ENCODE data around the gene STAT5B.
A peak's percentile ranks its signal among the peaks of the same experiment; 100 is the strongest.

The STAT5B gene

DNA sequence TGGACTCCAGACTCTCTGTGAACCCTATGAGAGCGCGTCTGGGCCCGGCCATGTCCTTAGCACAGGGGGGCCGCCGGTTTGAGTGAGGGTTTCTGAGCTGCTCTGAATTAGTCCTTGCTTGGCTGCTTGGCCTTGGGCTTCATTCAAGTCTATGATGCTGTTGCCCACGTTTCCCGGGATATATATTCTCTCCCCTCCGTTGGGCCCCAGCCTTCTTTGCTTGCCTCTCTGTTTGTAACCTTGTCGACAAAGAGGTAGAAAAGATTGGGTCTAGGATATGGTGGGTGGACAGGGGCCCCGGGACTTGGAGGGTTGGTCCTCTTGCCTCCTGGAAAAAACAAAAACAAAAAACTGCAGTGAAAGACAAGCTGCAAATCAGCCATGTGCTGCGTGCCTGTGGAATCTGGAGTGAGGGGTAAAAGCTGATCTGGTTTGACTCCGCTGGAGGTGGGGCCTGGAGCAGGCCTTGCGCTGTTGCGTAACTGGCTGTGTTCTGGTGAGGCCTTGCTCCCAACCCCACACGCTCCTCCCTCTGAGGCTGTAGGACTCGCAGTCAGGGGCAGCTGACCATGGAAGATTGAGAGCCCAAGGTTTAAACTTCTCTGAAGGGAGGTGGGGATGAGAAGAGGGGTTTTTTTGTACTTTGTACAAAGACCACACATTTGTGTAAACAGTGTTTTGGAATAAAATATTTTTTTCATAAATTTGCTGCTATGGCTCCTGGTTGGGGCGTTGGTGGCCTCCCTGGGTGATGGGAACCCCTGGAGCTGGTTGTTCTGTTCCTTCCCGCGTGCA, 35.2 kb upstream of the STAT5B start:
- in situ Hi-C loops (cut with MboI; ENCODE audit: low pct_unique_long_range_greater_than_20kb, low sequenced_read_pairs, unreplicated experiment) = loop anchor here (25.0 kb wide), 1 partner anchor 201 kb away; no protein-coding TSS in a partner anchor
- TF ChIP-seq, protein P1, sequence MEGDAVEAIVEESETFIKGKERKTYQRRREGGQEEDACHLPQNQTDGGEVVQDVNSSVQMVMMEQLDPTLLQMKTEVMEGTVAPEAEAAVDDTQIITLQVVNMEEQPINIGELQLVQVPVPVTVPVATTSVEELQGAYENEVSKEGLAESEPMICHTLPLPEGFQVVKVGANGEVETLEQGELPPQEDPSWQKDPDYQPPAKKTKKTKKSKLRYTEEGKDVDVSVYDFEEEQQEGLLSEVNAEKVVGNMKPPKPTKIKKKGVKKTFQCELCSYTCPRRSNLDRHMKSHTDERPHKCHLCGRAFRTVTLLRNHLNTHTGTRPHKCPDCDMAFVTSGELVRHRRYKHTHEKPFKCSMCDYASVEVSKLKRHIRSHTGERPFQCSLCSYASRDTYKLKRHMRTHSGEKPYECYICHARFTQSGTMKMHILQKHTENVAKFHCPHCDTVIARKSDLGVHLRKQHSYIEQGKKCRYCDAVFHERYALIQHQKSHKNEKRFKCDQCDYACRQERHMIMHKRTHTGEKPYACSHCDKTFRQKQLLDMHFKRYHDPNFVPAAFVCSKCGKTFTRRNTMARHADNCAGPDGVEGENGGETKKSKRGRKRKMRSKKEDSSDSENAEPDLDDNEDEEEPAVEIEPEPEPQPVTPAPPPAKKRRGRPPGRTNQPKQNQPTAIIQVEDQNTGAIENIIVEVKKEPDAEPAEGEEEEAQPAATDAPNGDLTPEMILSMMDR (IDR thresholded peaks at IDR 0.05; ENCODE audit: extremely low read depth, insufficient read depth, missing control alignments) = no peak
- DNase-seq (ENCODE audit: low spot score) = no peak

DNA sequence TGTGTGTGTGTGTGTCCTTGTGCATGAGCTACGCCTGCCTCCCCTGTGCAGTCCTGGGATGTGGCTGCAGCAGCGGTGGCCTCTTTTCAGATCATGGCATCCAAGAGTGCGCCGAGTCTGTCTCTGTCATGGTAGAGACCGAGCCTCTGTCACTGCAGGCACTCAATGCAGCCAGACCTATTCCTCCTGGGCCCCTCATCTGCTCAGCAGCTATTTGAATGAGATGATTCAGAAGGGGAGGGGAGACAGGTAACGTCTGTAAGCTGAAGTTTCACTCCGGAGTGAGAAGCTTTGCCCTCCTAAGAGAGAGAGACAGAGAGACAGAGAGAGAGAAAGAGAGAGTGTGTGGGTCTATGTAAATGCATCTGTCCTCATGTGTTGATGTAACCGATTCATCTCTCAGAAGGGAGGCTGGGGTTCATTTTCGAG, 34.6 kb upstream of the STAT5B start:
- in situ Hi-C loops (cut with MboI; ENCODE audit: low pct_unique_long_range_greater_than_20kb, low sequenced_read_pairs, unreplicated experiment) = loop anchor here (25.0 kb wide), 1 partner anchor 202 kb away; no protein-coding TSS in a partner anchor
- TF ChIP-seq, protein P1 (IDR thresholded peaks at IDR 0.05; ENCODE audit: extremely low read depth, insufficient read depth, missing control alignments) = no peak
- peak; percentile 35 for DNase-seq (ENCODE audit: low spot score)

DNA sequence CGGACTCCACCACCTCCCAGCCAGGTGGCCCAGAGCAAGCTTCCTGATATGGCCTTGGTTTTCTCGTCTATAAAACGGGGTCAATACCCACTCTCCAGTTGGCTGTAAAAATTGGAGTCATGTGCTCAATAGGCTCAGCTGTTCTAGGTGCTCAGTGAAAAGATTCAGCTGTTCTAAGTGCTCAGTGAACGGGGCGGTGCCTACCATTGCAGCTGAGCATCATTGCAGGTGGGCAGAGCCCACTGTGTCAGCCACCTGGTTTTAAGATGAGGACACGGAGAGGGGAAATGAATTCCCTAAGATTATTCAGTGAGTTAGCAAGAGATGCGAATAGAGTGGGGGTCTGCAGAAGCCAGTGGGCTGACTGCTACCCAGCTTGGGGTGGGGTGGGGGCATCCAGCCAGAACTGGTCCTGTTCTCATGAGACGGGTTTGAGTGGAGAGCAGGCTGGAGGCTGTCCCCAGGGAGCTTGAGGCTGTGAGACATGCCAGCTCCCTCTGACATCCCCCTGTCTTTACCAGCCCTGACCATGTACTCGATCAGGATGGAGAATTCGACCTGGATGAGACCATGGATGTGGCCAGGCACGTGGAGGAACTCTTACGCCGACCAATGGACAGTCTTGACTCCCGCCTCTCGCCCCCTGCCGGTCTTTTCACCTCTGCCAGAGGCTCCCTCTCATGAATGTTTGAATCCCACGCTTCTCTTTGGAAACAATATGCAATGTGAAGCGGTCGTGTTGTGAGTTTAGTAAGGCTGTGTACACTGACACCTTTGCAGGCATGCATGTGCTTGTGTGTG, 34.0 kb upstream of the STAT5B start:
- in situ Hi-C loops (cut with MboI; ENCODE audit: low pct_unique_long_range_greater_than_20kb, low sequenced_read_pairs, unreplicated experiment) = loop anchor here (25.0 kb wide), 1 partner anchor 202 kb away; no protein-coding TSS in a partner anchor
- TF ChIP-seq, protein P1 (IDR thresholded peaks at IDR 0.05; ENCODE audit: extremely low read depth, insufficient read depth, missing control alignments) = no peak
- DNase-seq (ENCODE audit: low spot score) = no peak

DNA sequence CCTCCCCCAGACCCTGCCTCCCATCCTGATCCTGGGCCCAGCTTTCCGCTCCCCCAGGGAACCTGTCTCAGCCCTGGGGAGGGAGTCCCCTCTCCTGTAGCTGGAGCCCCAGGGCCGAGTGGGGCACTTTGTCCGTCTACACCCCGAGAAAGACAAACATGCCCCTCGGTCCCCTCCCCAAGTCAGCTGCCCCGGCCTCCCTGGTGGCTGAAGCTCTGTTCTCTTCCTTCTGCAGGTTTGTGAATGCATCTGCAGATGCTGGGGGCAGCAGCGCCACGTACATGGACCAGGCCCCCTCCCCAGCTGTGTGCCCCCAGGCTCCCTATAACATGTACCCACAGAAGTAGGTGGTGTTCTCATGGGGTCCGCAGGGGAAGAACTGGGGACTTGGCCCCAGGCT, 33.0 kb upstream of the STAT5B start:
- in situ Hi-C loops (cut with MboI; ENCODE audit: low pct_unique_long_range_greater_than_20kb, low sequenced_read_pairs, unreplicated experiment) = loop anchor here (25.0 kb wide), 1 partner anchor 203 kb away; no protein-coding TSS in a partner anchor

DNA sequence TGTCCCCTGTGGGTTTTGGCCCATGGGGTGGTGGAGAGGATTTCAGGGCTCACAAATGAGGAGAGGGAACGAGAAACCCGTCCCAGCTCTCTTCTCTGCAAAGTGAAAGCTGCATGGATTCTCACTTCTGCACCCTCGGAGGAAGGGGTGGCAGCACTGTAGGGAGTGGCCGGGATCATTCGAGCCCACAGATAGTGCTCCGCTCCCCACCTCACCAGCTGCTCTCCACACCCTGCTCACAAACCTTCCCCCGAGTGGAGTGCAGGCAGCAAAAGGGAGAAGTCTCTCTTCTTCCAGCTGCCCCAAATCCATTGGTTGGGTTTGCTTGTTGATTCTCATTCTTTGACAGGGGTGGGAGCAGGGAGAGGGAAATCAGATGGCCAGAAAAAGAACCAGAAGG, 32.3 kb upstream of the STAT5B start:
- TF ChIP-seq, protein P1 (IDR thresholded peaks at IDR 0.05; ENCODE audit: extremely low read depth, insufficient read depth, missing control alignments) = no peak
- DNase-seq (ENCODE audit: low spot score) = no peak
- in situ Hi-C loops (cut with MboI; ENCODE audit: low pct_unique_long_range_greater_than_20kb, low sequenced_read_pairs, unreplicated experiment) = loop anchor here (25.0 kb wide), 1 partner anchor 204 kb away; no protein-coding TSS in a partner anchor

More for the DNA sequence above, 33.0 kb upstream of the STAT5B start:
- TF ChIP-seq, protein P1 (IDR thresholded peaks at IDR 0.05; ENCODE audit: extremely low read depth, insufficient read depth, missing control alignments) = no peak
- no peak for DNase-seq (ENCODE audit: low spot score)

DNA sequence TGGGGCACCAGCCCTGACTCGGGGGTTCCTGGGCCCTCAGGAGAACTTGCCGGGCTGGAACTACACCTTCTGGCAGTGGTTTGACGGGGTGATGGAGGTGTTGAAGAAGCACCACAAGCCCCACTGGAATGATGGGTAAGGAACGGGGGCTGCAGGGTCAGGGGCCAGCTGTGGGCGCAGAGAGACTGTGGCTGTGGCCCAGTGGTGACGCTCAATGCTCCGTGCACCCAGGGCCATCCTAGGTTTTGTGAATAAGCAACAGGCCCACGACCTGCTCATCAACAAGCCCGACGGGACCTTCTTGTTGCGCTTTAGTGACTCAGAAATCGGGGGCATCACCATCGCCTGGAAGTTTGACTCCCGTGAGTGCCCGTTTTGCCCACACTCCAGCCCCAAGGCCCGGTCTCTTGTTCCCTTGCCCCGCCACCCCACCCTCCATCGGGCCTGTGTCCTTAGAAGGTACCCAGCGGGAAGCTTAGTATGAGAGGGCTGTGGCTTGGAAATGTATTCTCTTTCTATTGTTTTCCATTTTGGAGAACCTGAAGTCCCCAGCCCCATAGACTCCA, 31.3 kb upstream of the STAT5B start:
- in situ Hi-C loops (cut with MboI; ENCODE audit: low pct_unique_long_range_greater_than_20kb, low sequenced_read_pairs, unreplicated experiment) = loop anchor here (25.0 kb wide), 1 partner anchor 205 kb away; no protein-coding TSS in a partner anchor
- no peak for DNase-seq (ENCODE audit: low spot score)
- TF ChIP-seq, protein P1 (IDR thresholded peaks at IDR 0.05; ENCODE audit: extremely low read depth, insufficient read depth, missing control alignments) = no peak
